DMS 273 (cell line): ENCODE measurements around the gene MAST4.

Experiments used
- DNase-seq: peaks from one replicate; lab custom pipeline; 2025; ENCODE audit not compliant: unreplicated experiment; lab: John Stamatoyannopoulos, UW

Gene MAST4

DNA sequence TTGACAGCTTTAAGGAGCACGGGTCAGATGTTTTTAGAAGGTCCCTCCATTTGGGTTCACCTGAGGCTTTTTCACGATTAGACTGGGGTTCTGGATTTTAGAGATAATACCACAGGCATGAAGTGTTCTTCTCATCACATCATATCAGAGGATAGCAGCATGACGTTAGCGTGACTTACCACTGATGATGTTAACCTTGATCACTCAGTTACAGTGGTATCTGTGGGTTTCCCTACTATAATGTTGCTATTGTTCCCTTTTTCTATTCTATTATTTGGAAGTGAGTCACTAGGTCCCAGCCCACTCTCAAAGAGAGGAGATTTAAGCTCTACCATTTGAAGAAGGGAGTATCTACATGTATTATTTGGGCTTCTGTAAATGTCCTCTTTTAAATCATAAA lies 300.0 kb downstream of the MAST4 start:
- DNase-seq: no peak

DNA sequence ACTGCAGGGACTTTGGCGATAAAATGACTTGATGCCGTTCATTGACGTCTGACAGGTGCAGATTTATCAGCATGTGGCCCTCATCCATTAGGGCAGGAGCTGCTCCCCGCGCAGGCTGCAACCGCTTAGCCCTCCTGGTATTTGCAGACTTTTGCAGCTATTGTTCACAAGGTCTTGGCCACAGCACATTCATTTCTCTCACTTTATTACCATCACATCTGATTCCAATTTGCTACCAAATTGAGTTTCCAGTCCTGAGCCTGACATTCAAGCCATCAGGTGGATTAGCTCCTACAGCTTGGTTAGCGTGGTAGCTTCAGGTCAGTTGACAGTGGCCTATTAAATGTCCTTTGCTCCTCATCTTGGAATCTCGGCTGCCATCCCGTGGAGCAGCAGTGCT lies 301.2 kb downstream of the MAST4 start:
- DNase-seq: no peak

DNA sequence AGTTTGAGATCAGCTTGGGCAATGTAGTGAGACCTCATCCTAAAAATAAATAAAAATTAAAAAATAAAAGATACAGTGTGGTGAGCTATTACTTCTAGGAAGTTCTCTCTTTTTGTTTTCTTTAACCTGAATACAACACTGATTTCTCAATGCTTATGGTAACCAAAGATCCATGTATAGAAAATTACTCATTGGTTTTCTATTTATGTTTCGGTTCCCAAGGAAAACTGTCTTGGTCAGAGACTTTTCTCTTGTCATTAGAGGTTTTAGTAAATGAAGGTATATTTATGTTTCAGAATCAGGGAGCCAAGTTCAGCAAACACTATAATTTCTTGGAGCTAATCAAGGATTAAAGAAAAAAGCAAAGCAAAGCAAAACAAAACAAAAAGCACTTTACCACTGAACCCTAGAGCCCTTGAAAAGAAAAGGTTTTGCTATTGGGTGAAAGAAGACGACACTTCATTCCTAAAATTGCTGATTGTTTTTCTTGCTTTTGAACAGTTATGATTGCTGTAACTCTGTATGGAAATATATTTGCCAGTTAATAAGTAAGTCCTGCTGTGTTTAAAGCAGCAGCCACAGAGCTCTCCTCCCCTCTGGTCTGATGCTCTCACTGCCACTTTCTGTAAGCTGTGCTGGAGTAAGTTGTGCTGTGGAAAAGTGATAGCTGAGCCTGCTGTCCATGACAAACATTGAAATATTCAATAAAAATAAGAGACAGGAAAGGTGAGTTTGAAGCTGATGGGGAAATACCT lies 302.2 kb downstream of the MAST4 start:
- no peak for DNase-seq

DNA sequence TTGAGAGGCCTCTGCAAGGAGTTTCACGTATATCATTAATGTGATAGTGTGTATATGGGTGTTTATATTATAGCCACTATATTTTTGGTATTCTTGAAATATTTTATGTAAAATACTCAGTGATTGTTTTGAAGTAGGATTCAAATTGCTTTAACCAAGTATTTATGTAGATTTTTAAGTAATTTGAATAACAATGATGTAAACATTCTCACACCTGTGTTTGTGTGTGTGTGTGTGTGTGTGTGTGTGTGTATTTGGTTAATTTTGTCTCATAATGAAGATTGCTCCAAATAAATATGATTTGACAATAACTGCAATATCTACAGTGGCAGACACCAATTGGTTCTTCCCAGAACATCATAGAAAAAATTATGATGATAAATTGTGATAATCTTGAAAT lies 307.0 kb downstream of the MAST4 start:
- no peak for DNase-seq

DNA sequence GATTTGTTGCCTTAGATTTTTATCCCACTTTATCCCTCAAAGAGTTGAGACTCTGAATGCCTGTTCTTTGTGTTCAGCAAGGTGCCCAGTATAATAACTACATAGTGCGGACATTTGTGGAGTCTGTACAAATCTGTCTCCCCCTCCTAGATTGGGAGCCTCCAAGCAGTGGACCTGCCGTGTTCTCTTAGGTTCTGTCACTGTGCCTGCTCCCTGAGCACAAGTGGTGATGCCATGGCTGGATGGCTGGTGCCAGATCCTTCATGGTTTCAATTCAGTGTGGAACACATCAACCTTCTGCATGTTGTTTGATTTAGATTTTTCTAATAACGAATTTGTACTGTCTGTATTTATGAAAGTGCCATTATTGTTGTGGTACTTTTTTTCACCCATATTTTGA lies 307.5 kb downstream of the MAST4 start:
- DNase-seq: no peak

DNA sequence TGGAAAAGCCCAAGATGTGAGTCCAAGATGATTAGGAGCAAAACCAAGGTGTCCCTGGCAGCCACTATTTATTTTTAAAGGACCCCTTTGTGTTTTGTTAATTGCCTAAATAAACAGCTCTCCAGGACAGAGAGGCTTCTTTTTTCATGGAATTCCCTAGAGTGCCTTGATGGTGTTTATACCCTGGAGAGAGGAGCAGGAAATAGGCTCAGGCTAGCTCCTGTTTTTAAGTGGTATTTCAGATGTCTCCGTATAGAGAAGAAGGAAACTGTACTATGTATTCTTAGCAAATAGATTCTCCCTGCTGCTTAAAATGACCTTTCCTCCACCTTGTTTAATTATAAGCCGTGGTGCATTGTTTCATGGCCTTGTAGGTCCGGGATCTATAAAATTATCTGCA lies 308.0 kb downstream of the MAST4 start:
- no peak for DNase-seq

DNA sequence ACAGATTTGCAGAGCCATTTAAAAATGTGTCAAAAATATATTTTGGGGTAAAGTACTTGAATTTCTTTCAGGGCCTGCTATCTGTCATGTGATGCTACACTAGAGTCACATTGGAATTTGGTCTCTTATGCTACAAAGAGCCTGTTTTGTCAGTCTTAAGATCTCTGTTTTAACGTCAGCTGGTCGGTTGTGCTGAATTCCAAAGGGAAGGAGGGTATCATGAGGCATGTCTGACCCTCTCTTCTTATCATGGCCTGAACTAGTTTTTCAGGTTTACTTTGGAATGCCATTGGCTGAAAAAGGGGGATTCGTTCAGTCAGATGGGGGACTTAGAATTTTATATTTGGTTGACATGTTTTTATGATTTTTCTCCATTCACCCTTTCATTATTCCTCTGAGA lies 309.8 kb downstream of the MAST4 start:
- DNase-seq: no peak

DNA sequence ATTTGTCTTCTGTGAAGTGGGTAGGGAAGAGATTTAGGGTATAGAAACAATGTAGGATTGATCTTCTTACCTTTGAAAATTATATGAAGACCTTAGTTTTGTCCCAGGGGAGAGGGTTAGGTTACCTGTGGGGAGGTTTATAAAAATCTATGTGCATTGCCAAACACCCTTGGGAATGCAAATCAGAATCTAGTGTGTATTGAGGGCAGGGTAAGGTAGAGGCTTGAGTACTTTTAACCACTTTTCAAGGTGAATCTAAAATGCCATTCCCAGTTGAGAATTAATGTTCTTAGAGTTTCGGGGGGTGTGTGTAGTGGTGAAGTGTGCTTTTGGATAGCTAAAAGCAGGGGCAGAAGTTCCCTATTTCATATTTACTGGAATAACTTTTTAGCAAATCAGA lies 312.0 kb downstream of the MAST4 start:
- DNase-seq: no peak

DNA sequence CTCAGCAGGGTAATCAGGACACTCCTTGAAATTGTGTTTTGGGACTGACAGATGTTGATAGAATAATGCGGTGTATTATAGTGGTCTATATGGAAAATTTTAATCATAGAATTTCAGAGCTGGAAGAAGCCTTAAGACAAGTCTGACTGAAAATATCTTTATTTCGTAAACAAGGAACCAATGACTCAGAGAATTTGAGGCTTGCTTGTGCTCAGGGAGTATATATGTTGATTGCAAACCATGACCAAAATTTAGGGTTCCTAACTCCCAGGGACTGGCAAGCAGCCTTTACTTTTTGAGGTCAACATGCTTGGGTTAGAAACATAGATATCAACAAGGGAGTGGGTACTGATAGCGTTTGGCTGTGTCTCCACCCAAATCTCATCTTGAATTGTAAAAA lies 313.2 kb downstream of the MAST4 start:
- no peak for DNase-seq

DNA sequence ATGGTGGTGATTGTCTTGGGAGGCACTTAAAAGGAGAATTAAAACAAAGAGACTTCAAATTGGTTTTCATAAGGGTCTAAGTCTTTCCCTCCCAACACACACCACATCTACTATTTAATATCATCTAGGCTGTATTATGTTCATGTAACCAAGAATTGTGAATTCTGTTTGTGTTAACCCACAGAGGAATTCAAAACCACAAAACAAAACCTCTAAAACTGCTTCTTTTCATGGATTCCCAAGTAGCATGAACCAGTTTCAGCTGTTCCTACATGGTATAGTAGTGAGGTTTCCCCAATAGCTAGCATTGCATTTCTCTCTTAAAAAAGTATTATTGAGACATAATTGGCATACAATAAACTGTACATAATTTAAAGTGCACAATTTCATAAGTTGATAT lies 316.6 kb downstream of the MAST4 start:
- no peak for DNase-seq

DNA sequence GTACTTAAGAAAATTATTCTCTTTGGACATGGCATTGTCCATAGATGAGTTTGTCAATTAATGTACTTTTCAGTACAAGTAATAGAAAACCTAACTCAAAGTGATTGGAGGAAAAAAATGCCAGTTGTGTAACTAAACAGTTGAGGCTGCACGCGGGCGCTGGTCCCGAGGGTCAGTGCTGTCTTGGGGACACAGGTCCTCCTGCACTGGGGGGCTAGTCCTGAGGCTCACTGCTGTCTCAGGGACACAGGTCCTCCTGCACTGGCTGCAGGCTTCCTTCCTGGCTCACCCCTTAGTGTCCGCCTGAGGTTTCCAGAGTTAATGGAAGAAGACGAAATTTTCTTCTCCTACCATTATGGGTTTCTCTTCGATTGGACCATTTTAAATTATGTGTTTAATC lies 319.3 kb downstream of the MAST4 start:
- DNase-seq: no peak

DNA sequence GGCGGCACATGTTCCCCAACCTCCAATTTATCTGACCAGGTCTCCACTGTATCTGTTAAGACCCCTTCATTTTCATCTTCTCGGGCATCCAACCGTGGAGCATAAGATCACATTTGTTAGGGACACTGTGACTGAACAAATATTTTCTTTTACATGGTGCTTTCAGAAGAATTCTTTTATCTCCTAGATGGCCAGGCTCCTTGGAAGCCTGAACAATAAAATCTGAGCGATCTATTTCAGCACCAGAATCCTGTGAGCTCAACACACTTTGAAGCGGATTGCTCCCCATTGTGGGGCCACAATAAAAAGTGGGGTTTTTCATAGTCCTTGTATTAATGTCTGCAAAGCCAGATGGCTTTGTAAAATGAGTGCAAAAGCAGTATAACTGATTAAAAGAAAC lies 326.7 kb downstream of the MAST4 start:
- no peak for DNase-seq

DNA sequence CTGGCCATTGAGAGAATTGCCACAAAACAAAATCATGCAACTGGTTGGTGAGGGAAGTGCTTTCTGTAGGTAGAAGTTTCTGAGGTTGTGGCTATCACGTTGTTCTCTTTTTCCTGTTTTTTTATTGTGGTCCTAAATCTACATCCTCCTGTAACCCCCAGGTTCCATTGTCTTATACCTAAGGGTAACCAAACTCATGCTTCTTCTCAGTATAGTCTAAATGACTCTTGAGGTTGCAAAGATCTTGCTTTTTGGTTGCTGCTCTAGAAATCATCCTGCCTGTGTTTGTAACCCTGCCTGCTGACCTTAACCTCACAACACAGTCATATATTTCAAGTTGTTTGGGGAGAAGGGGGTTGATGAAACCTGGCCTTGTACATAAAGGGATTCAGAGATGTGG lies 327.3 kb downstream of the MAST4 start:
- no peak for DNase-seq

DNA sequence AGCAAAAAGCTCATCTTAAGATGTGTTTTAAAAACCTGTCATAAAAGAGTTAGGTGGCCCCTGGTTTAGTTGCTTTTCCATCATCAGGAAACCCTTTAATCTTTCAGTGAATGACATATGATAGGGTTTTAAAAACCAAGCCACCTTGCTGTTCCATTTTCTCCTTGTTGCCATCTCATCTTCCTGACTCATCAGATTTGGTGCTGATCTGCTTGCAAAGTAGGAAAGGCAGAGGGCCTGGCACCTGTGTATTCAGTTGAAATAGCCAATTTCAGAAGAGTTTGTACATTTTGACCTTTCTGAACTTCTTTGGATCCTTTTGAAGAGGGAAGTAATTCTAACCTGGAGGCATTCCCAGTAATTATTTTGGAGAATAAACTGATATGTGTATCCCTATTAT lies 327.7 kb downstream of the MAST4 start:
- DNase-seq: no peak

DNA sequence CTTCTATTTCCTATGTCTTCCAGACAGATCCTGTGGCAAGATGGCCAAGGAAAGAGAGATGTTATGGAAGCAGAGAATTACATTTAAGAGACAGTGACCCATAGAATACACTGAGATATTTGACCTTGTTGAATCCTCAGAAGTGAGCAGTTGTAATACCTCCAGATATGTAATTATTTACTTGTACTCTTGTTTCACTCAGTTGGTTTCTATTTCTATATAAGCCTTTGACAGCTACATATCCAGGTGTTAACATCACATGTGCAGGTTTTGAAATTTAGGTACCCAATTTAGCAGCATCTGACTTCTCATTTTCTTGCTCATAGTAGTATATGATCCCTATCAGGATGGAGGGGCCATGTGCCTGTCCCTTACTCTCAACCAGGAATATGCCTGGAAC lies 330.9 kb downstream of the MAST4 start:
- DNase-seq: no peak

DNA sequence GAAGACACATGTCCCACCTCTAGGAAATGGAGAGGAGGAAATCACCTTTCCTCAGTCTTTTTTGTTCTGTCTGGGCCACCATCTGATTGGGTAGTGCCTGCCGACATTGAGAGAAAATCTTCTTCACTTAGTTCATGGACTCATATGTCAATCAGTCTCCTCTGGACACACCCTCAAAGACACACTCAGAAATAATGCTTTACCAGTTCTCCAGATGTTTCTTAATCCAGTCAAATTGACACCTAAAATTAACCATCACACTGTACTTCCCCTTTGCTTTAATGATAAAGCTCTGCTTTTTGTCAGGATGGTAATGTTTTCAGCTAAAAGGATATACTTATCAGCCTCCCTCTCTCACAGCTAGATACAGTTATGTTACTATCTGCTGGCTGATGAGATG lies 333.1 kb downstream of the MAST4 start:
- DNase-seq: no peak

DNA sequence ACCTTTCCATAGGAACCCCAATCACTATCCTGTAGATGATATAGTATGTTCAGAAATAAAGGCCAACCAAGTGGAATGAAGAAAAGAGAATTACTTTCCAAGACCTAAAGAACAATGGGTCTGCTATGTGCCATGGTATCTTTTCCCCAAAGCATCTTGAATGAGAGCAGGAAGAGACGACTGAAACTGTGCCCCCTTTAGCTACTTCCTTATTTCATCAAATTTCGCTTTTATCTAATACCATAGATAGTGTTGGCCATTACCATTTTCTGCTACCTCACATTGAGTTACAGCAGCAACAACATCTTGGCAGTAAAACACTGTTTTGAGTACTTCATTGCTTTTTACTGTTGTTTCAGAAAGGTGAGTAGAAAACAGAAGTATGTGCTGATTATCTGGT lies 333.8 kb downstream of the MAST4 start:
- DNase-seq: no peak

DNA sequence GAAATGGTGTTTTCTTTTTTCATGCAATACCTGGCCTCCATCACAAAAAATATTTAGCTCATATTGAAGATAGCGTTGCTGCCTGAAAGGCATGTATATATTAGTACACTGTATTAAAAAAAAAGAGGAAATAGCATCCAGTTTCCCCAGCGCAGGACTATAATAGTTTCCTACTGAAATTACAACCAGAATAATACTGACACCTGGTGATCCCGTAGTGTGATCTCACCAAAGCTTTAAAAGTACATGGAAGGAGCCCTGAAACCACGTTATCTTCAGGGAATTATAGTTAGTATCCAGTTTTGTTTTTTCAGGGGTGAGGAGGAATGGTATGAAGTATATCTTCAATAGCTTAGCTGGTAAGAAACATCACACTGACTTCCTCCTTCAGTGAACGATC lies 335.5 kb downstream of the MAST4 start:
- no peak for DNase-seq

DNA sequence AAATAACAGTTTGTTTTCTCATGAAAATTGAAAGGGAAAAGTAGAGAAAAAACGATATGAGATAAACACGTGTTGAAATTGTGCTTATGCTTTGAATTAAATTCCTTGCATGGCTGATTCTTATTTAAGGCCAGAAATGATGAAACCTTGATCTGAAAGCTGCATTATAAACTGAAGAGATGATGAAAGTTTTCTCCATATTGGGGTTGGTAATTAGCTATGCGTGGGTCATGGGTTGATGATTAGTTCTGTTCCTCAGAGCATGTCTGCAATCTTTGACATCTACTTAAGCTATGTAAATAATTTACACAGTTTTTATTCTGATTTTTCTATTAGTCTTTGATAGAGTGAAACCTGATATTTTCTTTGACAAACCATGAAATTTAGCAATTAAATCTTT lies 336.3 kb downstream of the MAST4 start:
- no peak for DNase-seq

DNA sequence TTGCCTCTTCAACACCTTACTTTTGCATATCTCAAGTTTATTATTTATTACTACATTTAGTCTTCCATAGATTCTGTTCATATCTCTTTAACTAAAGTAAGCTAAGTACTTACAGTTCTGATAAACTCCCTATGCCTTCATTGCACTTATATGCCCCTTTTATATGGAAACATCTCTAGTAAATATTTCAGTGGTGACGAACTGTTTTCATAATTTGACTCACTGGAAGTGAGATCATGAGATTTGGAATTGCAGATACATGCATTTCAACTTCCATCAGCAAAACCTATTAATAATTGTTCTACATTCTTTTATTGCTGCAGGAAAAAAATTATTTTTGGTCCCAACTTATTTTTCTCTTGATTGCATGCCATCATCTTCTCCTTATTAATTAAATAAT lies 336.9 kb downstream of the MAST4 start:
- no peak for DNase-seq

DNA sequence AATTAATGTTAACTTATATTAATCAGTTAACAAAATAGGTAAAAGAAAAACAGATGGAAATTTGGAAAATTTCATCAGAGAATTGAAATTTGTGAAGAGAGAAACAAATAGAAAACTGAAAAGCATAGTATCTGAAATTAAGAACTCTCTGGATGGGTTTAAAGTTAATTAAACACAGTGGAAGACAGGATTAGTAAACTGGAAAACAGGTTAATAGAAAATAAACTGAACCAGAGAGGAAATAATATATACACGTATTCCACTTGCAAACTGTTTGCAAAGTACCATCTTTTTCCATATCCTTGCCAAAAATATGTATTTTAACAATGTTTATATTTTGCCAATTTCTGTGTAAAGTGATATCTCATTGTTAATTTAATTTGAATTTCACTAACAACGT lies 342.9 kb downstream of the MAST4 start:
- no peak for DNase-seq

DNA sequence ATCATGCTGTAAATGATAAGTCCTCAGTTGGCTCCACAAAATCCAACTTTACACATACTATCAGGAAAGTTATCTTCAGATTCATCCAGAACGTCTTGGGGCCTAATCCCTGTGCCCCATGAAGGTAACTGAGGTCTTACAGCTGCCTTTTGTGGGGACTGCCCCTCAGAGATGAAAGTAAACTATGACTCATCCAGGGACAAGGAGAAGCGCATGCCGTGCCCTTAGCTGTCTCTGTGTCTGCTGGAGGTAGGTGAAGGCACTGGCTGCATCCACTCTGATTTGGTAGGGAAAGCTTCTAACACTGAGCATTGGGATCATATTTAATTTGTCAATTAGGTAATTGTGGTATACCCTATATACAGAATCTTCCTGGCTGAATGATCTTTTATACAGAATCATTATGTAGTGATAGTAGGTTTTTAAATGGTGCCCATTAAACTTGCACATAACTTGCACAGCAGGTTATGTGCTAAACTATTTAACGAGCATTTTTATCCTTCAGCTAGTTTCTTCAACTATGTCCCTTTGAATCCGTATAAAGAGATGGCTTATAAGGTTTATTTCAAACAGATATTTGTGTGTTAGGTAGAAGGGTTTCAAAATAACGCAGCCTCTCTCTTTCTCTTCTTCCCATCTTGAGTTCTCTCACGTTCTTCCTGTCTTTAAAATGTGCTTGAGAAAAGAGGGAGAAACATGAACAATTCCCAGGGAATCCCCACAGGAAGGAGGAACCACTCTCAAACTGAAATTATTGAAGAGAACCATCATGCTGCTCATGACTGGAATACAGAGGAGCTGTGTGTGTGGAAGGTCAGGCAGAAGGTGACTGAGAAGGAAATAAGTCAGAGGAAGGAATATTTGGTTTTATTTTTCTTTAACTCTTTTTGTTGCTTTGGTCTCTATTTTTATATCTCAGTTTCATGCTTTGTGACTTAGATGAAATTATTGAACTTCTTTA lies 349.5 kb downstream of the MAST4 start:
- no peak for DNase-seq
